Neutrophil (primary cell): Measurements from ENCODE around the gene DDI2.

Experiments used
- H3K27ac ChIP-seq: fragments of 200-600 bp; sonication (generic); 2 replicates; pipeline ENCODE4 v1.5.1; 2016; ENCODE audit warnings: mild to moderate bottlenecking, moderate library complexity
- H3K27me3 ChIP-seq: fragments of 200-600 bp; sonication (generic); 2 replicates; pipeline ENCODE4 v1.6.0; 2016; ENCODE audit warnings: mild to moderate bottlenecking
- H3K36me3 ChIP-seq: fragments of 200-600 bp; sonication (generic); 2 replicates; pipeline ENCODE4 v1.5.1; 2017
- H3K4me1 ChIP-seq, 2 experiments: fragments of 200-600 bp in 1 of 2; sonication (generic) in 1 of 2; 1 replicate in 1 of 2; 2 replicates in 1 of 2; pipeline versions ENCODE4 v1.5.1 to v1.6.1; 2013 to 2016; ENCODE audit warnings: low read depth in 1 of 2, low read length in 1 of 2, mild to moderate bottlenecking in 1 of 2, moderate library complexity in 1 of 2; ENCODE audit not compliant: control insufficient read depth in 1 of 2, insufficient read depth in 1 of 2
- H3K4me3 ChIP-seq, 2 experiments: fragments of 200-600 bp in 1 of 2; sonication (generic) in 1 of 2; 1 replicate in 1 of 2; 2 replicates in 1 of 2; pipeline ENCODE4 v1.5.1; 2013 to 2016; ENCODE audit warnings: low read depth in 1 of 2, low read length in 1 of 2, mild to moderate bottlenecking in 1 of 2, moderate library complexity in 1 of 2
- H3K9me3 ChIP-seq: fragments of 200-600 bp; sonication (generic); 2 replicates; pipeline ENCODE4 v1.5.1; 2016
- TF ChIP-seq, protein P1 (sequence below): fragments of 200-600 bp; sonication (generic); IDR thresholded peaks from 2 replicates; pipeline ENCODE4 v1.5.1; 2016; ENCODE audit warnings: antibody characterized with exemption

DDI2 gene

DNA sequence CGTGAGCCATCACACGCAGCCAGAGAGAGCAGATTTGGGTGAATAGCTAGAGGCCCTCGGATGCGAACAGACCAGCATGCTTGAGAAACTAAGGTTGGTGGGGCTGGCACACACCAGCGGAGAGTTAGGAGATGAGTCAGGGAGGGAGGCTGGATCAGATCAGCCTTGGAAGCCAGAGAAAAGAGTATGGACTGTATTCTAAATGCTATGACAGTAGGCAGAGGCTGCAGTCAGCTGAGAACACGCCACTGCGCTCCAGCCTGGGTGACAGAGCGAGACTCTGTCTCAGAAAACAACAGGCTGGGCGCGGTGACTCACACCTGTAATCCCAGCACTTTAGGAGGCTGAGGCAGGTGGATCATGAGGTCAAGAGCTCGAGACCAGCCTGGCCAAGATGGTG lies 62.9 kb downstream of the DDI2 start:
- Histone ChIP-seq H3K4me3 (no peak overlapping the region), H3K9me3 (no peaks in the 10 kb centered on the region), H3K36me3 (no peaks in the 10 kb centered on the region), H3K27ac (no peak overlapping the region), H3K27me3 (no peaks in the 10 kb centered on the region), H3K4me1 (peaks cover 24 to 28% of the 10 kb centered on the region in 2 experiments)
- TF ChIP-seq, protein P1, sequence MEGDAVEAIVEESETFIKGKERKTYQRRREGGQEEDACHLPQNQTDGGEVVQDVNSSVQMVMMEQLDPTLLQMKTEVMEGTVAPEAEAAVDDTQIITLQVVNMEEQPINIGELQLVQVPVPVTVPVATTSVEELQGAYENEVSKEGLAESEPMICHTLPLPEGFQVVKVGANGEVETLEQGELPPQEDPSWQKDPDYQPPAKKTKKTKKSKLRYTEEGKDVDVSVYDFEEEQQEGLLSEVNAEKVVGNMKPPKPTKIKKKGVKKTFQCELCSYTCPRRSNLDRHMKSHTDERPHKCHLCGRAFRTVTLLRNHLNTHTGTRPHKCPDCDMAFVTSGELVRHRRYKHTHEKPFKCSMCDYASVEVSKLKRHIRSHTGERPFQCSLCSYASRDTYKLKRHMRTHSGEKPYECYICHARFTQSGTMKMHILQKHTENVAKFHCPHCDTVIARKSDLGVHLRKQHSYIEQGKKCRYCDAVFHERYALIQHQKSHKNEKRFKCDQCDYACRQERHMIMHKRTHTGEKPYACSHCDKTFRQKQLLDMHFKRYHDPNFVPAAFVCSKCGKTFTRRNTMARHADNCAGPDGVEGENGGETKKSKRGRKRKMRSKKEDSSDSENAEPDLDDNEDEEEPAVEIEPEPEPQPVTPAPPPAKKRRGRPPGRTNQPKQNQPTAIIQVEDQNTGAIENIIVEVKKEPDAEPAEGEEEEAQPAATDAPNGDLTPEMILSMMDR, result no peak

DNA sequence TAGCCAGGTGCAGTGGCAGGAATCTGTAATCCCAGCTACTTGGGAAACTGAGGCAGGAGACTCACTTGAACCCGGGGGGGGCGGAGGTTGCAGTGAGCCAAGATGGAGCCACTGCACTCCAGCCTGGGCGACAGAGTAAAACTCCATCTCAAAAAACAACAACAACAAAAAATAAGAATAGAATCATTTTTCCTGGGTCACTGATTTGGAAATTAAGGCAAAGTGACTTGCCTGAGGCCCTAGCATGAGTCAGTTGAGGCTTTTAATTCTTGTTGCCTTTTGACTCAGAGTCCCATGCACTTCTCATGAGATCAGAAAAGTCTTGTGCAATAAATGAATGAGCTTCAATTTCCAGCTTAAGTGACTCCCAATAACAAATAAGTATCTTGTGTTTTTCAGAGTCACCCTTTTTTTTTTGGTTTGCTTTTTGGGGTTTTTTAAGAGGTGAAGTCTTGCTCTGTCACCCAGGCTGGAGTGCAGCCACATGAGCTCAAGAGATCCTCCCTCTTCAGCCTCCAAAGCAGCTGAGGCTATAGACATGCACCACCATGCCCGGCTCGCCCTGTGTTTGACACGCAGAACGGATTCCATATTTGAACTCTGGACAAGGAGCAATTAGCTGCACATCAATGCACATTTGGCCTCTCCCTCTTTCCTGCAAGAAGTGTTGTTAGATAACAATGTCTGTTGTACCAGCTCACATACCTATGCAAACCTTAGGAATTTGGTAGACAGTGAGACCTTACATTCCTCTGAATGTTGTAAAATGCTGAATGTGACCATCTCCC lies 63.5 kb downstream of the DDI2 start:
- H3K4me1 ChIP-seq, result peaks cover 28 to 34% of the 10 kb centered on the region in 2 experiments
- H3K27me3 ChIP-seq, result no peaks in the 10 kb centered on the region
- H3K4me3 ChIP-seq, result no peak overlapping the region
- no peaks in the 10 kb centered on the region for H3K36me3 ChIP-seq
- no peaks in the 10 kb centered on the region for H3K9me3 ChIP-seq
- TF ChIP-seq, protein P1, result no peak
- H3K27ac ChIP-seq, result no peak overlapping the region

DNA sequence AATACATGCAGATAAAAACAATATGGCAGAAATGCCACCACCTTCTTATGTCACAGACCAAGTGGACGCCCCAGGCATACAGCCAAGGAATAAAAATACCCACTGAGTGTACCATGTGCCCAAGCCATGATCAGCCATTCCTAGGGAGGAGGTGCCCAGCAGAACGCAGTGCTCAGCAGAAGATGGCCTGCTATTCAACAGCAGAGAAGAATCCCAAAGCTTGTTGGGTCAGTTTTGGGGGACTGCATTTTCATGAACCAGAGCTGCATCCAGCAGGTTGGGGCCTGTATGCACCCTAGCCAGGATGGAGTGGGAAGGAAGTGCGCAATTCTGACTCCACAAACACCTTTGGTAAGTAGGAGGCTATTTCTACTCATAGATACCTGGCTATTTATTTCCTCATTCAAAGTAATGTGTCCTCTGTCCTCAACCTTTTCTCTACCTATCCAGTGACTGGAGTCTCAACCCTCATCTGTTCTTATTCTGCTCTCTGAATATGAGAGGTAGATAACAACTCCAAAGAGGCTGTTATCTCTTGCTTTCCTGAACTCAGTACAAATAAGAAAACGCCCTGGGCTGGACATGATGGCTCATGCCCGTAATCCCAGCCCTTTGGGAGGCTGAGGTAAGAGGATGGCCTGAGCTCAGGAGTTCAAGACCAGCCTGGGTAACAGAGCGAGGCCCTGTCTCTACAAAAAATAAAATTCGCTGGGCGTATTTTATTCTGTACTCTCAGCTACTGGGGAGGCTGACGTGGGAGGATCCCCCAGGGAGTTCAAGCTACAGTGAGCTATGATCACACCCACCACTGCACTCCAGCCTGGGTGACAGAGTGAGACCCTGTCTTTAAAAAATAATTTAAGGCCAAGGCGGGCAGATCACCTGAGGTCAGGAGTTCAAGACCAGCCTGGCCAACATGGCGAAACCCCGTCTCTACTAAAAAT lies 64.4 kb downstream of the DDI2 start:
- TF ChIP-seq, protein P1, result no peak
- Histone ChIP-seq H3K36me3 (no peaks in the 10 kb centered on the region), H3K27me3 (no peaks in the 10 kb centered on the region), H3K4me1 (peaks cover 33 to 39% of the 10 kb centered on the region in 2 experiments), H3K9me3 (no peaks in the 10 kb centered on the region), H3K4me3 (no peak overlapping the region), H3K27ac (peak overlapping the region; percentile 92)

DNA sequence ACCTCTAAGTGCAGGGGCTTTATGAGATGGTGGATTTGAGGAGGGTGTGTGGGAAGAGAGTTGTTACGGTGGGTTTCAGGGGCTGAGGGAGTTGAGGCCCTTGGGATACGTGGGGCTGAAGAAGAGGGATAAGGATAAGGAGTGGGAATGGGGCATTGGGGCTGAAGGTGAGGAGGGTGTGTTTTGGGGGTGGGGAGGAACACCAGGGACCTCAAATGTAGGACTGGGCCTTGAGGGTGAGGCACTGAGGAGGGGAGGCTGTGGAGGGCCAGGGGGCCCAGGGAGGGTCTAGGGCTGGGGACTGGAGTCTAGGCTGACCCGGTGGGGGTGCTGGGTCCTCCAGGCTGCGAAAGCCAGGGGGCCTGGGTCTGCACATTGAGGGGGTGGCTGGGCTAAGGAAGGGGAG lies 65.7 kb downstream of the DDI2 start:
- no peaks in the 10 kb centered on the region for H3K36me3 ChIP-seq
- H3K27ac ChIP-seq, result peak overlapping the region; percentile 92
- no peak overlapping the region for H3K4me3 ChIP-seq
- H3K4me1 ChIP-seq, result peaks cover 33 to 42% of the 10 kb centered on the region in 2 experiments
- no peaks in the 10 kb centered on the region for H3K27me3 ChIP-seq
- no peaks in the 10 kb centered on the region for H3K9me3 ChIP-seq
- TF ChIP-seq, protein P1, result no peak

- TF ChIP-seq, protein P1, result no peak
- Histone ChIP-seq H3K4me1 (peaks cover 33 to 42% of the 10 kb centered on the region in 2 experiments), H3K27me3 (no peaks in the 10 kb centered on the region), H3K27ac (peak overlapping the region; percentile 92), H3K4me3 (peak overlapping the region; percentile 68 to 81), H3K36me3 (no peaks in the 10 kb centered on the region), H3K9me3 (no peaks in the 10 kb centered on the region)
These were observed 66.2 kb downstream of the DDI2 start for GRCh38 chr1:15683345-15684039.
